HPDE6-E6E7 (cell line): ENCODE results near the gene TMEM69.
"Not testable (repeated sequence)": the region's sequence is repeated elsewhere in the genome, so short reads cannot be mapped to it uniquely, and the experiment has no call there.

Experiments
- DNase-seq: peaks from one replicate; pipeline ENCODE4 v3.0.0; 2011; ENCODE audit warnings: missing footprints; ENCODE audit errors: extremely low spot score

The TMEM69 gene, protein sequence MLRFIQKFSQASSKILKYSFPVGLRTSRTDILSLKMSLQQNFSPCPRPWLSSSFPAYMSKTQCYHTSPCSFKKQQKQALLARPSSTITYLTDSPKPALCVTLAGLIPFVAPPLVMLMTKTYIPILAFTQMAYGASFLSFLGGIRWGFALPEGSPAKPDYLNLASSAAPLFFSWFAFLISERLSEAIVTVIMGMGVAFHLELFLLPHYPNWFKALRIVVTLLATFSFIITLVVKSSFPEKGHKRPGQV

DNA sequence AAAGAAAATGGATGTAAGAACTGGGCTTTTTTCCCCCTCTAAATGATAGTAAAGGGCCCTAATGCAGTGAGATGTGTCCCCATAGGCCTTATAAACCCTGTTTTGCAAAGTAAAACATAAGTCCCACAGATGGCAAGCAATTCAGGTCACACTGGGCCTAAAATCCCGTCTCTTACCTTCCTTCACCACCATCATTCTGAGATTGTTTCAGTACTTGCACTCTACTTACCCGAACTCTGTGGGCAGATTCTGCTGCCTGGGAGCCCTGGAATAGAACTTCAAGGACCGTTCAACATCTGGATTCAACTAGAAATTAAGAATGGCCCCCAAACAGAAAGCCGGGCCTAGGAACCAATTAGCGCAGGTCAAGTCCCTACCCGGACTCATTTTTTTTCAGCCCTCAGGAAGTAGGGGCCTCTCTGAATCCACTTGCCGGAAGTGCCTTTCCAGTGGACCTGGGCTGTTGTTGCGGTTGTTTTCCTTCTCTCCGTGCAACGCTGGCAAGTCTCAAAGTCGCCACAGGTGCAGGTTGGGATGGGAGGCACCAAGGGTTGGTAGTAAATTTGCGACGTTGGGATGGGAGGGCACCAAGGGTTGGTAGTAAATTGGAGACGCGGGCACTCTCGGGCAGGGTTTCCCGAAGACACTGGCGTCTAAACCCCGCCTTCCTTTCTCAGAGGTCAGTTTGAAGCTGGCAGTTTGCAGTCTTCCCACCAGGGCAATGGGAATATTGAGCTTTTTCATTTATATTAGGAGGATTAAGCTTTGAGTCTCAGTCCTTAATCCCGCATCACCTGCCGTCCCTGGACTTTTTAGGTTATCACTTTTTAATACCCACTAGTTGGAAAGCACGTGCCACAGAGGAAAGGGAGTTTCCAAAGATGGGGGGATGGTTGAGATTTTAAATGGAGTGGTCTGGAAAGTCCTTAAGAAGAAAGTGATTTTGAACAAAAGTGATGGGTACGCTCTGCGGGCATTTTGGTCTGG, at the start of gene TMEM69:
TMEM69 (plus strand) TSS at position 428 of the 987 bp plus-strand sequence. CDS start 2,888 bp downstream, outside the sequence.
- peak; percentile 55 for DNase-seq

DNA sequence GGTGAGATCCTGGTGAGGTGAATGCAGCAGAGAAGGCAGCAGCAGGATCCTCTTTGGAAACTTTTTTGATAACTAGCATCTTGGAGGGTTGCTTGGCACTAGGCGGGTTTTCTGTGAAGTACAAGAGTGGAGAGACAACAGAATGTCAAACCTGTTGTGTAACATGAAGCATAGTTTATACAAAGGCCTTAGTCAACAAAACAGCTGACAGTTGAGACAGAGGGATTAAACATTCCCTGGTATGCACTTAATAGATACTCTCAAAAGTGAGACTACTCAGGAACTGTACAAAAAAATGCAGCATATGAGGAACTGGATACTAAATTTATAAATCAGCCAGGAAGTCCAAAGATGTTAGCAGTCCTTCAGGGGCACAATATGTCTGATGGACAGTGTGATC, 47.7 kb upstream of the TMEM69 start:
- DNase-seq: no peak

DNA sequence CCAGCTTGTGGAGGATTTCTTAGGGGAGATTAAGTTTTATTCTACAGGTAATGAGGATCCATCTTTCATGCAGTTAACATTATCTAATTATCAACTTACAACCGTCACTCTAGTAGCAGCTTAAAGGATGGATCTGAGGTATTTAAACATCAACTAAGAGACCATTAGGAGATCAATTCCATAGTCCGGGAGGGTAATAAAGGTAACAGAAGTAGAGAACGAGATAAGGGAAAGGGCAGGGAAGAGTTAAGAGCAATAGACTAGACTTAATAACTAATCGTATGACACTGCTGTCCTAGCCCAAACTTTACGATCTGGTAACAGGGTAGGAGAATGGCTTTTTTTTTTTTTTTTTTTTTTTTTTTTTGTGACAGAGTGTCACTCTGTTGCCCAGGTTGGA, 44.7 kb upstream of the TMEM69 start:
- DNase-seq: no peak

DNA sequence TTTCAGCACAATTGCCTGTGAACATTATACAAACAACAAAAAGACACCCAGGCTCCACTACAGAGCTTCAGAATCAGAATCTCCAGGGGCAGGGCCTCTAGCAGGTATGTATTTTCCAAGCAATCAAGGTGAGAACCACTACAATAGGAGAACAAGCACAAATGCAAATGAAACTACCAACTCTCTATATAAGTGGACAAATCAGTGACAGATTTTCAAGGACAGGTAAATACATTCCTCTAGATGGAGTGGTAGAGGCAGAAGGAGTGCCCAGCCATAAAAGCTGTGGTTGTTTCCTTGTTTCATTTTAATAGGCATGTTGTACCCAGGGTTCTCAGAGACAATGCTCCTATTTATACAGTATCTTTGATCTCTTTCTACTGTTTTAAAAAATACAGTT, 44.0 kb upstream of the TMEM69 start:
- DNase-seq: no peak

DNA sequence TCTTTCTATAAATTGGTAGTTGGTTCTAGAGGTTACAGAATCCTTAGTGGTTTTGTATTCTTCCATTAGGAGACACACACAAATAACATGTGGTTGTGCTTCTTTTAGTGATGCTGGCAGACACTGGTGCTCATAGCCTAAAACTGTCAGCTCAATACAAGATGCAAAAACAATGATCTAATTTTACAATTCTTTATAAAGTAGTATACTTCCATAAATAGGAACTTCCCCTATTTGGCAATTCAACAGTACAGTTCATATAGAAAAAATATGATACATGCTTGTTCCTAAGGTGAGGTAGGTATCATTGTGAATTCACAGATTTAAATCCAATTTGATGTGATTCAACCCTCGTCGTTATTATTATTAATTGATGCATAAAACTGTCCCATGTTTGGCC, 43.3 kb upstream of the TMEM69 start:
- no peak for DNase-seq

DNA sequence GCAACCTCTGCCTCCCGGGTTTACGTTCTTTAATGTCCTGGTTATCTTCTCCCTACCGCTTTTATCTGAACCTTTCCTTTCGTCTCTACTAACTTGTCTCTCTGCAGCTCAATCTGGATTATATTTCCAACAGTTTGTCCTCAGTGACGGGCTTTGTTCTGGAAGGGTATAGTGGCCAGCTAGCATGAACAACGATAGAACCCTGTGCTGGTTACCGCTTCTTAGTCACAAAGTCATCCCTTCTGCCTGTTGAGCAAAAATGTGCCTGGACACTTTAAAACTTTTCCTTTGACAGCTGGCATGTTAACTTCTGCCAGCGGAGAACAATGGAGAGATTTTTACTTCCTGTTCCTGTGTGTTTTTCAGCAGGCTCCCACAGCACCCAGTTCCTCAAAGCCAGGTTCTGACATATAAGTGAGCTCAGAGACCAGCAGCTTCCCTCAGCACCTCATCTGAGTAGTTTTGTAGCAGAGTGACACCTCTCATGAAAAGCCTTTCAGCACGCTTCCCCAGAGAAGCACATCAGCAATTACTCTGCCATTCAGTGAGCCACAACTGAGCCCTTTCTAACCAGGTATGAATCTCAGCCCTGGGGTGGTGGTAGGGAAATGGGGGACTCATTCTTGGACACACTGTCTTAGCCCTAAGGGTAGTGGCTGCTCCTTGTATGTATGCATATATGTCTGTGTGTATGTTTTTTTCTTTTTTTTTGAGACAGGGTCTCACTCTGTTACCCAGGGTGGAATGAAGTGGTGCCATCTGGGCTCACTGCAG, 40.5 kb upstream of the TMEM69 start:
- no peak for DNase-seq

DNA sequence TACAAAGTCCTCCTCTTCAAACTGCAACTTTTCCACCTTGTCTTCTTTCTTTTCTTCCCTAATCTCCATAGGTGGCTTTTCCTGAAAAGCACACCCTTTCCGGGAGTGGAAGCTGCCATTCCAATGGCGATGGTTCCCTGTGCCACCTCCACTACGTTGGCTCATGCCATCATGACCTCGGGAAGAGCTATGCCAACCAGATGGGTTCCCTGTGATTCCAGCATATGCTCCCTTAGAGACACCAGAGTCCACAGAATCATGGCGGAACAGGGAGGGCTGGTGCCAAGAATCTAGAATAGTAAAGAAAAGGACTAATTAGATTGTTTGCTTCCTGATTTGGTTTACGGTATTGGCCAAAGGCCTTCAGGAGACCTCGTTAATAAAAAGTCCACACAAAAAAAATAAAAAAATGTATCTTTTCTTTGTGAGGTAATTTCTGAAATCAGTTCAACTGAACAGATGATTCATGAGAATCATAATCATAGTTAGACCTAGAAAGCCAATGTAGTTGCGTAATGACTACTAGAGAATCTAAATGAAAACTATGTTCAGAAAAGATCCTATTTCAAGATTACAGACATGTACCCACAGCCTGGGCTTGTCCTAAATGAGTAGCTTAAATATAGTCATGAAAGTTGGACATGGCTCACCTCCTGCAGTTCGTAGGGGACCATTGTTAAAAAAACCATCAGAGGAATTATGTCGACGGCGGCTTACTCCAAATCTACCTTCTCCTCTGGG, 33.3 kb upstream of the TMEM69 start:
- DNase-seq: no peak

DNA sequence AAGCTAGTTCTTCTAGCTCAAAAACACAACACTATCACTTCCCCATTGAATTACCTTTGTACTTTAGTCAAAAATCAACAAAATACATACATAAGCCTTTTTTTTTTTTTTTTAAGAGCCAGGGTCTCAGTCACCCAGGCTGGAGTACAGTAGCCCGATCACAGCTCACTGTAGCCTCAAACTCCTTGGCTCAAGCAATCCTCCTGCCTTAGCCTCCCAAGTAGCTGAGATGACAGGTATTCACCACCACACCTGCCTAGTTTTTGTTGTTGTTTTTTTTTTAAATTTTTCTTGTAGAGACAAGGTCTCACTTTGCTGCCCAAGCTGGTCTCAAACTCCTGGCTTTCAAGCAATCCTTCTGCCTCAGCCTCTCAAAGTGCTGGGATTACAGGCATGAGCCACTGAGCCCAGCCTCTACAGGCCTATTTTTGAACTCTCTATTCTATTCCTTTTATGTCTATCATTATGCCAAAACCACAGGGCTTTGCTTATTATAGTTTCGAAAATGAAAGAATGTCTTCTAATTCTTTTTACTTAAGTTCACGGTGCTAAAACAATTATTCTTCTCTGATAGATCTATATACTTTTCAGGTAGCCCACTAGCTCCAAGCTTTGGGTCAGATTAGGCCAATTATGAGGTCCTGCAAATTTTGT, 31.3 kb upstream of the TMEM69 start:
- no peak for DNase-seq

DNA sequence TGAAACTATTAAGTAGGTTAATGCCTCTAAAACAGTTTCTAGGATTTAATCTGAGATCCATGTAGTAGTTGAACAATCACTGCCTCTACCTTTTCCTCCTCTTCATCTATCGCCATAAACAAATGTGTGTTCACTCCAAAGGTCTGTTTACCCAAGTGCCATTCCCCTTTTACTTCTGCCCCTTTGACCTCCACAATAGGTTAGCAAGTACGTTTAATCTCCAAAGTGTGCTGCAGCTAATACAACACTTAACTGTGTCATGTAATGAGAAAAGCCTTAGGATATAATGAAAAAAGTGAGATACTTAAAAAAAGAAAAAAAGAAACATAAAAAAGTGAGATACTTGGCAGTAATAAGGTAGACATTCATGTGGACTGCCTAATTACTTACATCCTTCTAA, 29.8 kb upstream of the TMEM69 start:
- no peak for DNase-seq

DNA sequence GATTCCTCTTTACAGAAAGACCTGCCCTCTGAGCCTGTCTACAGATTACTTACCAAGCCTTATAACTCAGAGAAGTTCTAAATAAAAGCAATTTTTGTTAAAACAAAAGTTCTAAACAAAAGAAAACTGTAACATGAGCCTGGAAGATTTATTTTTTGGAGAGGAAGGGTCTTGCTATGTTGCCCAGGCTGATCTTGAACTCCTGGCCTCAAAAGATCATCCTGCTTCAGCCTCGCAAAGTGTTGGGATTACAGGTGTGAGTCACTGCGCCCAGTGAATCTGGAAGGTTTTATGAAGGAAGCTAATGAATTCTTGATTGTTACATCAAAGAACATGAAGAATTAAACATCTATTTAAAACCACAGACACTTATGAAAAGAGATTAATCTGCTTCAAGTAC, 28.8 kb upstream of the TMEM69 start:
- no peak for DNase-seq

DNA sequence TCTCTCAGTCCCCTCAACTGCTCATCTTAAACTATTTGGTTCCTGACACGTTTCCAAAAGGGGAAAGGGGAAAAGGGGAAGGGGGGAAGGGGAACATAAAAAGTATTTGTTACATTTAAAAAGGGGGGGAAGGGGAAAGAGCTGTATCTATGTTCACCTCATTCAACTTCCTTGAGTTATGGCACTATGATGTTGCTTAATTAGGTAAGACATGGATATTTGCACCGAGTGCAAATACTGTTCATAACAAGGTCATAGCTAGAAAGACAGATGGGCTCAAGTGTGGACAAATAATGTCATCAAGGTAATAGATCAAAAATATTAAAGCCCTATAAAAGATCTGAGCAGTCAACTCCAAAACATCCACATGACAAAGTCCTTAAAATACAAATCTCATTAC, 27.6 kb upstream of the TMEM69 start:
- no peak for DNase-seq

DNA sequence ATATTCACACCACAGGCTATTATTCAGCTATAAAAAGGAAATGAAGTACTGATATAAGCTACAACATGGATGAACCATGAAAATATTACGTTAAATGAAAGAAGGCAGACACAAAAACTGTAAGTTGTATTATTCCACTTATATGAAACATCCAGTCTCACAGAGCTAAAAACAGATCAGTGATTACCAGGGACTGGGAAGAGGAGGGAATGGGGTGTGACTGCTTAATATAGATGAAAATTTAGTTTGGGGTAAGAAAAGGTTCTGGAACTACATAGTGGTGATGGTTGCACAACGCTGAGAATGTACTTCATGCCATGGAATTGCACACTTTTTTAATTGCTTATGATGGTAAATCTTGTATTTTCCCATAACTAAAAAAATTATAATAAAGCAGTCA, 21.1 kb upstream of the TMEM69 start:
- DNase-seq: no peak

DNA sequence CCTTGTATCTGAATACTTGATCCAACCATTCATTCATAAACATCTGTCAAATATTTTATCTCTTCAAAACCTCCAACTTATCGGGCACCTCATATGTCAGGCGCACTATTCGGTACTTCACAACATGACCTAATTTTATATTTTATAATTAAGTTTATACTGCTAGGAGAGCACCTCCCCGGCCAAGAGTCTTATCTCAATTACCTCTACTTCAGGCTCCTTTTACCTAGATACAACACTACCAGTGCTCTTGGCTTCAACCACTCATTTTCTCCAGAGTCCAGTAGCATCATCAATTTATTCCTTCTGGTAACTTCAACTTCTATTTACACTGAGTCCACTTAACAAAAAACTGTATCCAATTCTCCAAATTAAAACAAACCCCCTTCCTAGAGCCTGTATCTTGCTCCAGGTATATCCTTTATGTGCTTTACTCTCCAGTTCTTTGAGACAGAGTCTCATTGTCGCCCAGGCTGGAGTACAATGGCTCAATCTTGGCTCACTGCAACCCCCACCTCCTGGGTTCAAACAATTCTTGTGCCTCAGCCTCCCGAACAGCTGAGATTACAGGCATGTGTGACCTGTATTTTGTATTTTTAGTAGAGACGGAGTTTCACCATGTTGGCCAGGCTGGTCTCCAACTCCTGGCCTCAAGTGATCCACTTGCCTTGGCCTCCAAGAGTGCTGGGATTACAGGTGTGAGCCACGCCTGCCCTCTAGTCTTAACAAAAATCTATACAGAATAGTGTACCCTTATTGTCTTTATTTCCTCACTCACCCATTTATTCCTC, 20.5 kb upstream of the TMEM69 start:
- no peak for DNase-seq

DNA sequence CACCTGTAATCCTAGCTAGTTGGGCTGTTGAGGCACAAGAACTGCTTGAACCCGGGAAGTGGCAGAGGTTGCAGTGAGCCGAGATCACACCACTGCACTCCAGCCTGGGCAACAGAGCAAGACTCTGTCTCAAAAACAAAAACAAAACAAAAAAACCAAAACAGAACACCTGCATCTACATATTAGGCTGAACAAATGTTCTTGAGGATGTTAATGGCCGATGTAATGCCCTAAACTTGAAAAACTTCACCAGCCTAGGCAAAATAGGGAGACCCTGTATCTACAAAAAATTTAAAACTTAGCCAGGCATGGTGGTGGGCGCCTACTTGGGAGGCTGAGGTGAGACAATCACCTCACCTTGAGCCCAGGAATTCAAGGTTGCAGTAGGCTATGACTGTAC, 19.5 kb upstream of the TMEM69 start:
- DNase-seq: no peak

DNA sequence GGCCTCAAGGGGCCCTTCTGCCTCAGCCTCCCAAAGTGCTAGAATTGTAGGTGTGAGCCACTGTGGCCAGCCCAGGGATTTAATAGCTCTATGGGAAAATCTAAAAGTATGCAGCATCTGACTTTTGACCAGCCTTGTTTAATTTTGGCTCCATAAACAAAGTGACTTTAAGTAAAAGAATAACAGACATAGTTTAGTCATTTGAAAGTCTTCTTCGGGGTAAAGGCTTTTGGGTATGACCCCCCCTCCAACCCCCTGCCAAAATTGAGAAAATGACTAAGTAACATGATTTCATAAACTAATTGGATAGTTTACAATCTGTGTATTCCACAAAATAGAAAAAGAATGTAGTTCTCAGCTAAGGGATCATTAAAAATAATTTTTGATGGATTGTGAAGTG, 18.6 kb upstream of the TMEM69 start:
- DNase-seq: no peak

DNA sequence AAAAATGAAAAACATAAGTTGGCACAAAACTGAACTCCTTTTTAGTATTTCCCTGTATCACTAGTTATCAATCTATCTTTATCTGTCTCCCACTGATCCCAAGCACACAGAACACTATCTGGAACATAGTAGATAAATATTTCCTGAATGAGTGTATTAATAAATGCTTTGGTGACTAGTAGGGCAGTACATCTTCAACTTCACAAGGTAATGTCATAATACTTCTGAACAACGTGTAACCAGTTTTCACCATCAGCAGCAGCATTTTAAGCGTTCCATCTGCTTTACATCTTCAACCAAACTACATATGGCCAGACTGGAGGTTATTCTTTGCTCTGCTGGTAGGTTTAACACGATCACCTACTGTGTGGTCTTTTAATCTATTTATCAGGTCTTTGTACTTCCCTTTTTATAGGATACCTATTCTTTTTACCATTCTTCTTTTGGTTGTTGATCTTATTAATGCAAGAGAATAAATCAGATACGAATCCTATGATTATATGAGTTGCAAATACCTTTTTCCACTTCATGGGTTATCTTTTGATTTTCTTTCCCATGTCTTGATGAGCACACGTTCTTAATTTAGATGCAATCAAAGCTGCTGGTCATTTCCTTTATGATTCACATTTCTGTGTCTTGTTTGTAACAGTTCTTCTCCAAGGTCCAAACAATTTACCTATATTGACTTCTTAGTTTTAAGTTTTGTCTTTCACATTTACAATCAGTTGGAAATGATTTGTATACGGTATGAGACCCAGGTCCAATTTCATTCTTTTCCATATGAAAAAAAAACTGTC, 17.9 kb upstream of the TMEM69 start:
- DNase-seq: no peak

DNA sequence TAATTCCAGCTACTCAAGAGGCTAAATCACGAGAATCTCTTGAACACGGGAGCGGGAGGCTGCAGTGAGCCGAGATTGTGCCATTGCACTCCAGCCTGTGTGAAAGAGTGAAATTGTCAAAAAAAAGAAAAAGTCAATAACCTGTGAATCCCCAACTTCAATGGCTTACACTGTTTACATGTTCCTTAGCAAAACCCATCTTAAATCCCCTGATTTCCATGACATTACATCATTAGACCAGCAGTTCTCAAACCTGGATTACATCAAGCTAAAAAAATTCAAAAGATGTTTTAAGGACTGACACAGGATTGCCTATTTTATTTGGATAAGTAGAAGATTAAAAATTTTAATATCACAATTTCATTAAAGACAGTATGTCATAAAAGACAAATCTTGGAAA, 14.0 kb upstream of the TMEM69 start:
- DNase-seq: no peak

DNA sequence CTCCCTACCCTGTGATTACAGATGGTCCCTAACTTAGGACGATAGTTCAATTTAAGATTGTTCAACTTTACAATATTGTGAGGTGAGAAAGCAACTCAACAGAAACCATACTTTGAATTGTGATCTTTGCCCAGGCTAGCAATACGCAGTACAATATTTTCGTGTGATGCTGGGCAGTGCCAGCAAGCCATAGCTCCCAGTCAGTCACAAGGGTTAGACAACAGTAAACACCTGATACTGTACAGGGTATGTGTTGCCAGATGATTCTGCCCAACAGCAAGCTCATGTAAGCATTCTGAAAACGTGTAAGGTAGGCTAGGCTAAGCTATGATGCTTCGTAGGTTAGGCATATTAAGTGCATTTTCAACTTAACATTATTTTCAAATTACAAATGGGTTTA, 13.5 kb upstream of the TMEM69 start:
- DNase-seq: no peak

DNA sequence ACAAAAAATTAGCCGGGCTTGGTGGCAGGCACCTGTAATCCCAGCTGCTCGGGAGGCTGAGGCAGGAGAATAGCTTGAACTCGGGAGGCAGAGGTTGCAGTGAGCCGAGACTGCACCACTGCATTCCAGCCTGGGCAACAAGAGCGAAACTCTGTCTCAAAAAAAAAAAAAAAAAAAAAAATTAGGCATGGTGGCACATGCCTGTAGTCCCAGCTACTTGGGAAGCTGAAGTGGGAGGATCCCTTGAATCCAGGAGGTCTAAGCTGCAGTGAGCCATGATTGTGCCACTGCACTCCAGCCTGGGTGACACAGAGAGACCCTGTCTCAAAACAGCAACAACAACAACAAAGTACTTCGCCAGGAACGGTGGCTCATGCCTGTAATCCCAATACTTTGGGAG, 11.4 kb upstream of the TMEM69 start:
- not testable (repeated sequence) for DNase-seq
